Uterus (tissue), 2 donors: ENCODE measurements around the gene MTRF1.

Experiments used
- POLR2A ChIP-seq, 2 donors: fragments of 450-650 bp; IDR thresholded peaks; one replicate each; pipeline ENCODE4 v1.6.1; 2016; ENCODE audit warnings: antibody characterized with exemption in 2 of 2, mild to moderate bottlenecking in 1 of 2, moderate library complexity in 1 of 2
- TF ChIP-seq, protein P1 (sequence below), 4 experiments: fragments of 200-600 bp in 2 of 4; fragments of 450-650 bp in 2 of 4; sonication (generic) in 2 of 4; IDR thresholded peaks; one replicate each; pipeline ENCODE4 v1.5.1; 2016 to 2019; ENCODE audit warnings: antibody characterized with exemption in 4 of 4, mild to moderate bottlenecking in 2 of 4, moderate library complexity in 1 of 4

DNA sequence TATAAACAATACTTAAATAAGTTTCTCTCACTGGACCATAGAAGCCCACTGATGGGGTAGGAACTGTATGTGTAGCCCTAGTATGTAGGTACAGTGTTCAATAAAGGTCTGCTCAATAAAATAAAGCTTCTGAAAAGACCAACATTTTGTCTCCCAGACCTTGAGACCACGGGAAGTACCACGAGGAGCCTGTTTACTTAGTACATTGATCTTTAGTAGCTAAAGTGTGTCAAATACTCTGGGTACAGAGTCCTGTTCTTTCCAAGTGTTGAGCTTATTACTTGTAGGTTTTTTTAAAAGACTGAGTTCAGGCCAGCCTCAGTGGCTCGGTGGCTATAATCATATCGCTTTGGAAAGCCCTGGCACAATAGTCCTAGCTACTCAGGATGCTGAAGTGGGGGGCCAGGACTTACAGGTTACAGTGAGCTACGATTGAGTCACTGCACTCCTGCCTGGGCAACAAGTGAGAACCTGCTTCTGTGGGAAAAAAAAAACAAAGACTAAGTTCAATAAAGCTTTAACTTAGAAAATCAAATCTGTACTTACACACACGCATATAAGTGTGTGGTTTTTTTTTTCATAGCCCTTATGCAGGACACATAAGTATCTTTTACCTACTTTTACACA is 3.4 kb downstream of the MTRF1 start:
- no peak for TF ChIP-seq POLR2A (IDR thresholded peaks at IDR 0.05)
- TF ChIP-seq, protein P1, sequence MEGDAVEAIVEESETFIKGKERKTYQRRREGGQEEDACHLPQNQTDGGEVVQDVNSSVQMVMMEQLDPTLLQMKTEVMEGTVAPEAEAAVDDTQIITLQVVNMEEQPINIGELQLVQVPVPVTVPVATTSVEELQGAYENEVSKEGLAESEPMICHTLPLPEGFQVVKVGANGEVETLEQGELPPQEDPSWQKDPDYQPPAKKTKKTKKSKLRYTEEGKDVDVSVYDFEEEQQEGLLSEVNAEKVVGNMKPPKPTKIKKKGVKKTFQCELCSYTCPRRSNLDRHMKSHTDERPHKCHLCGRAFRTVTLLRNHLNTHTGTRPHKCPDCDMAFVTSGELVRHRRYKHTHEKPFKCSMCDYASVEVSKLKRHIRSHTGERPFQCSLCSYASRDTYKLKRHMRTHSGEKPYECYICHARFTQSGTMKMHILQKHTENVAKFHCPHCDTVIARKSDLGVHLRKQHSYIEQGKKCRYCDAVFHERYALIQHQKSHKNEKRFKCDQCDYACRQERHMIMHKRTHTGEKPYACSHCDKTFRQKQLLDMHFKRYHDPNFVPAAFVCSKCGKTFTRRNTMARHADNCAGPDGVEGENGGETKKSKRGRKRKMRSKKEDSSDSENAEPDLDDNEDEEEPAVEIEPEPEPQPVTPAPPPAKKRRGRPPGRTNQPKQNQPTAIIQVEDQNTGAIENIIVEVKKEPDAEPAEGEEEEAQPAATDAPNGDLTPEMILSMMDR (IDR thresholded peaks at IDR 0.05): no peak
